ENCODE measurements around the gene FOXD4L3. TPM values are rescaled to one million over a fixed set of nuclear protein-coding genes. Genes with fewer than 3 reads are reported as not detected.
A peak's percentile ranks its signal among the peaks of the same experiment; 100 is the strongest.
"Not testable (repeated sequence)": the region's sequence is repeated elsewhere in the genome, so short reads cannot be mapped to it uniquely, and the experiment has no call there.

Gene FOXD4L3
- total RNA-seq, 1 experiment from 2014 or later, result not detected

GRCh38 chr9:68307654-68308053 lies 5.0 kb downstream of the FOXD4L3 start:
- H3K27ac ChIP-seq (ENCODE audit: low read depth, low read length, poor library complexity, severe bottlenecking); DNase-seq (ENCODE audit: low spot score); CTCF ChIA-PET; intact Hi-C loops (cut with micrococcal nuclease; ENCODE audit: unreplicated experiment); POLR2A ChIA-PET (ENCODE audit: low non-redundant PET); BruUV-seq (replicated peaks); H3K36me3 ChIP-seq (ENCODE audit: insufficient read depth, low read length, poor library complexity, severe bottlenecking); H3K27me3 ChIP-seq (replicated peaks; ENCODE audit: insufficient read depth, low read depth, low read length, poor library complexity); H3K9me3 ChIP-seq (ENCODE audit: low read depth, low read length, poor library complexity, severe bottlenecking); H3K4me1 ChIP-seq (ENCODE audit: insufficient read depth, low read length, poor library complexity, severe bottlenecking); H3K4me3 ChIP-seq (ENCODE audit: low read depth, low read length, poor library complexity, severe bottlenecking): not testable (repeated sequence)

DNA sequence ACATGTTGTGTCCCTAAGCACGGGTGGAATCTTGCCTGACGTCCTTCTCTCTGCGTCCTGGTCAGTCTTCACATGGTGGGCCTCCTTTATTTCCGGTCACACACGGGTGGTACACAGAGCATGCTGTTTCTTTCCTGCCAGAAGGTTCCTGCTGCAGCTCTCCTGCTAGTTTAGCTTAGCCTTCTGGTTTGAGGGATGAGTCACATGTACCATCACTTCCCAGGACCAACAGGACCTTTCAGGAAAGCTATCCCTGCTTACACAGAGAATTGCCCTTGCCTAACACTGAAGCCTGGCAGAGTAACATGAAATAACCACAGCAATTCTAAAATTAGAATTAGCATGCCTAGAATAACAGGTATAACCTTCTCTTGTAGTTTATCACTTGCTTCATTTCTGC lies 8.5 kb downstream of the FOXD4L3 start:
- intact Hi-C loops (cut with micrococcal nuclease; ENCODE audit: unreplicated experiment); H3K4me1 ChIP-seq (ENCODE audit: insufficient read depth, low read length, poor library complexity, severe bottlenecking); DNase-seq (ENCODE audit: low spot score); POLR2A ChIA-PET (ENCODE audit: low non-redundant PET); H3K36me3 ChIP-seq (ENCODE audit: insufficient read depth, low read length, poor library complexity, severe bottlenecking); BruUV-seq (replicated peaks); H3K27me3 ChIP-seq (replicated peaks; ENCODE audit: insufficient read depth, low read depth, low read length, poor library complexity); H3K9me3 ChIP-seq (ENCODE audit: low read depth, low read length, poor library complexity, severe bottlenecking); H3K4me3 ChIP-seq (ENCODE audit: low read depth, low read length, poor library complexity, severe bottlenecking); CTCF ChIA-PET; H3K27ac ChIP-seq (ENCODE audit: low read depth, low read length, poor library complexity, severe bottlenecking): not testable (repeated sequence)

GRCh38 chr9:68318209-68318608 lies 15.5 kb downstream of the FOXD4L3 start:
- H3K36me3 ChIP-seq (ENCODE audit: insufficient read depth, low read length, poor library complexity, severe bottlenecking); H3K4me3 ChIP-seq (ENCODE audit: low read depth, low read length, poor library complexity, severe bottlenecking); BruUV-seq (replicated peaks); DNase-seq (ENCODE audit: low spot score); H3K4me1 ChIP-seq (ENCODE audit: insufficient read depth, low read length, poor library complexity, severe bottlenecking); CTCF ChIA-PET; POLR2A ChIA-PET (ENCODE audit: low non-redundant PET); H3K27me3 ChIP-seq (replicated peaks; ENCODE audit: insufficient read depth, low read depth, low read length, poor library complexity); intact Hi-C loops (cut with micrococcal nuclease; ENCODE audit: unreplicated experiment); H3K9me3 ChIP-seq (ENCODE audit: low read depth, low read length, poor library complexity, severe bottlenecking); H3K27ac ChIP-seq (ENCODE audit: low read depth, low read length, poor library complexity, severe bottlenecking): not testable (repeated sequence)

- H3K36me3 ChIP-seq (ENCODE audit: insufficient read depth, low read length, poor library complexity, severe bottlenecking); H3K27me3 ChIP-seq (replicated peaks; ENCODE audit: insufficient read depth, low read depth, low read length, poor library complexity); H3K9me3 ChIP-seq (ENCODE audit: low read depth, low read length, poor library complexity, severe bottlenecking); DNase-seq (ENCODE audit: low spot score); H3K4me1 ChIP-seq (ENCODE audit: insufficient read depth, low read length, poor library complexity, severe bottlenecking); H3K4me3 ChIP-seq (ENCODE audit: low read depth, low read length, poor library complexity, severe bottlenecking); POLR2A ChIA-PET (ENCODE audit: low non-redundant PET); intact Hi-C loops (cut with micrococcal nuclease; ENCODE audit: unreplicated experiment); H3K27ac ChIP-seq (ENCODE audit: low read depth, low read length, poor library complexity, severe bottlenecking); CTCF ChIA-PET; BruUV-seq (replicated peaks): not testable (repeated sequence)
Observed at GRCh38 chr9:68323749-68324148, 21.1 kb downstream of the FOXD4L3 start.

- intact Hi-C loops (cut with micrococcal nuclease; ENCODE audit: unreplicated experiment); POLR2A ChIA-PET (ENCODE audit: low non-redundant PET); H3K36me3 ChIP-seq (ENCODE audit: insufficient read depth, low read length, poor library complexity, severe bottlenecking); CTCF ChIA-PET; DNase-seq (ENCODE audit: low spot score); H3K27ac ChIP-seq (ENCODE audit: low read depth, low read length, poor library complexity, severe bottlenecking); H3K4me1 ChIP-seq (ENCODE audit: insufficient read depth, low read length, poor library complexity, severe bottlenecking); H3K27me3 ChIP-seq (replicated peaks; ENCODE audit: insufficient read depth, low read depth, low read length, poor library complexity); BruUV-seq (replicated peaks); H3K4me3 ChIP-seq (ENCODE audit: low read depth, low read length, poor library complexity, severe bottlenecking); H3K9me3 ChIP-seq (ENCODE audit: low read depth, low read length, poor library complexity, severe bottlenecking): not testable (repeated sequence)
Observed at GRCh38 chr9:68324518-68324917, 21.9 kb downstream of the FOXD4L3 start.

DNA sequence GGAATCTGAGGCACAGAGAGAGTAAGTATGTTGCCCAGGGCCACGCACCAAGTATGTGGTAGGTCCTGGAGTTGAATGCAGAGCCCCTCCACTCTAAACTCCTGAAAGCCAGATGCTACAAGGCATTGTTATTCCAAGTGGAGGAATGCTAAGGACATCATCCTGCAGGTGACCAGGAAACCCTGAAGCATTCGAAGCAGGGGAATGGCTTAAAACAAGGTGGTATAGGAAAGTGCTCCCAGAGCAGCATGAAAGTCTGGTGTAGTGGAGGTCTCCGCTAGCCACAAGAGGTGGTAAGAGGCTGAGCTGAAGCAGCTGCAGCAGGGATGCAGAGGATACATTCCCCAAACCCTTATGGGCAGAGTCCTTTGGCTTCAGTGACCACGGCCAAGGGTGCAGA lies 26.4 kb downstream of the FOXD4L3 start:
- H3K4me3 ChIP-seq (ENCODE audit: low read depth, low read length, poor library complexity, severe bottlenecking); H3K27ac ChIP-seq (ENCODE audit: low read depth, low read length, poor library complexity, severe bottlenecking); BruUV-seq (replicated peaks); POLR2A ChIA-PET (ENCODE audit: low non-redundant PET); intact Hi-C loops (cut with micrococcal nuclease; ENCODE audit: unreplicated experiment); H3K27me3 ChIP-seq (replicated peaks; ENCODE audit: insufficient read depth, low read depth, low read length, poor library complexity); DNase-seq (ENCODE audit: low spot score); CTCF ChIA-PET; H3K36me3 ChIP-seq (ENCODE audit: insufficient read depth, low read length, poor library complexity, severe bottlenecking); H3K4me1 ChIP-seq (ENCODE audit: insufficient read depth, low read length, poor library complexity, severe bottlenecking); H3K9me3 ChIP-seq (ENCODE audit: low read depth, low read length, poor library complexity, severe bottlenecking): not testable (repeated sequence)

DNA sequence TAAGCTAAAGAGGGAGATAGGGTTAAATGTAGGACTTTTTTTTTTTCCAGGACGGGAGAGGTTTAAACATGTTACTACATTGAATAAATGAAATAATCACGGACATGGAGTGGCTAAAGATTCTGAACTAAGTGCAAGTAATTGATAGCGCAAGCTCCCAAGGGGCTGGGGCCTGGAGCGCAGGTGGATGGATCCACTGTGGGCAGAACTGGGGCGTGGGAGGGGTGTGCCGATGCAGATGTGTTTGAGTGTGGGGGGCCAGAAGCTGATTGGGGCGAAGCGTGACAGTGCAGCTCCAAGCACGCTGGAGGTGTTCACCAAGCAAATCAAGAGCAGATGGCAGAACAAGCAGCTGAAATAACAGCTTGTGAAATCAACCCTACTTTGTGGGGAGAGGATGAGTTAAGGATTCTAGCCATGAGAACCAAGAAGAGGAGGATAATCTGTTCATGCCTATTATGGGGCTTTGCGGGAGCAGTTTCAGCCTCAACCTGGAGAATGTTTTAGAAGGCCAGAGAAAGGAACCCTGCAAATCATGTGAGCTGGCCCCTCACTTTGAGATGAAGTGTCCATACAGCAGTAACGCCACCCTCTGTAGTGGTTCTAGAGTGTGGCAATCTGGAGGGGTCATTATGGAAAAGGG lies 28.0 kb downstream of the FOXD4L3 start:
- intact Hi-C loops (cut with micrococcal nuclease; ENCODE audit: unreplicated experiment); H3K9me3 ChIP-seq (ENCODE audit: low read depth, low read length, poor library complexity, severe bottlenecking); H3K27ac ChIP-seq (ENCODE audit: low read depth, low read length, poor library complexity, severe bottlenecking); CTCF ChIA-PET; BruUV-seq (replicated peaks); H3K36me3 ChIP-seq (ENCODE audit: insufficient read depth, low read length, poor library complexity, severe bottlenecking); H3K4me3 ChIP-seq (ENCODE audit: low read depth, low read length, poor library complexity, severe bottlenecking); H3K27me3 ChIP-seq (replicated peaks; ENCODE audit: insufficient read depth, low read depth, low read length, poor library complexity); POLR2A ChIA-PET (ENCODE audit: low non-redundant PET); H3K4me1 ChIP-seq (ENCODE audit: insufficient read depth, low read length, poor library complexity, severe bottlenecking): not testable (repeated sequence)
- DNase-seq (ENCODE audit: low spot score), result peak; percentile 0

DNA sequence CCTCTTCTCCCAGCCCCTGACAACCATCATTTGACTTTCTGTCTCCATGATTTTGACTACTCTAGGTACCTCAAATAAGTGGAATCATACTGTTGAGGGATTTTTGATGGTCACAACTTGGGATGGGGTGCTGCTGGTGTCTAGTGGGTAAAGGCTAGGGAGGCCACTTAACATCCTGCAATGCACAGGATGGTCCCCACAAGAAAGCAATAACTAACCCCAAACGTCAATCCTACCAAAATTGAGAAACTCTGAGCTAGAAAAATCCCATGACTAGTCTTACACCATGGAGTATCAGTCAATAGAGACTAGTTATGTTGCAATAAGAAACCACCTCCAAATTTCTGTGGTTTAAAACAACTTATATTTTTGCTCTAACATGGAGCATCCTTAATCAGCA lies 29.5 kb downstream of the FOXD4L3 start:
- H3K9me3 ChIP-seq (ENCODE audit: low read depth, low read length, poor library complexity, severe bottlenecking); CTCF ChIA-PET; POLR2A ChIA-PET (ENCODE audit: low non-redundant PET); H3K4me1 ChIP-seq (ENCODE audit: insufficient read depth, low read length, poor library complexity, severe bottlenecking); H3K27ac ChIP-seq (ENCODE audit: low read depth, low read length, poor library complexity, severe bottlenecking); H3K27me3 ChIP-seq (replicated peaks; ENCODE audit: insufficient read depth, low read depth, low read length, poor library complexity); intact Hi-C loops (cut with micrococcal nuclease; ENCODE audit: unreplicated experiment); H3K36me3 ChIP-seq (ENCODE audit: insufficient read depth, low read length, poor library complexity, severe bottlenecking); DNase-seq (ENCODE audit: low spot score); BruUV-seq (replicated peaks); H3K4me3 ChIP-seq (ENCODE audit: low read depth, low read length, poor library complexity, severe bottlenecking): not testable (repeated sequence)
